ENCODE measurements around the gene SF3B3. TPM values are rescaled to one million over a fixed set of nuclear protein-coding genes. Genes with fewer than 3 reads are reported as not detected.

SF3B3 gene
- total and polyA plus RNA-seq, 2 donors (not counting 1 experiment from before 2014, with no cell fraction given) = 89.2 to 107 TPM

DNA sequence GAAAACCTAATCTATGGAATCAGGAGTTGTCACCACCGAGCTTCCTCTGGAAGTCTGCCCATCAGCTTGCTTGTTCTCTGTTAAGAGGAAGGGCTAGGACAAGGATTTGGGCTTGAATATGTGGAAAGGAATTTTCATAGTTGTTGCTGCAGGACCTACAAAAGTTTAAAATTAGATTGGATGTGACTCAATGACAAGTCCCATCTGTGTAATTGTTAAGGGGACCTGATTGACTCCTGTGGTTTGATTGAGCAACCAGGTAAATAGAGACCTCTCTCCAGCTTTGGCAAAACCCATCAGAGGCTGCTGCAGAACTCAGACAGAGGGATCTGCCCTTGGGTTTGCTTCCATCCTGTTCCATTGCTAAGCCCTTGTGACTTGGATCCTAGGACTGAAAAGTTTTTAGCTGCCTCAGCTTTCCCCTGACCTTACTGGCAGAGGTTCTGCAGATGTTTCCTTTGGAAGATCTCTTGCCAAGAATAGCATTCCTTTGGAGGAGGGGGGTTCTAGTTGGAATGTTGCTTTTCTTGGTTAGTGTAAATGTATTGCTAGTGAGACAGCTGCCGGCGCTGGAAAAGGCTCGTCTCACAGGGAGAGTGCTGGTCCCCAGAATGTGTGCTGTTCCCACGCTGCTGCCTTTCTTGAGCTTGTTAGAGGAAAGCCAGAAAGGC is 50.0 kb downstream of the SF3B3 start:
- Histone ChIP-seq H3K9ac (ENCODE audit: insufficient read depth, low read length) (no peak overlapping the region), H3K36me3 (ENCODE audit: control insufficient read depth, insufficient read depth, low read length) (peaks cover 26% of the 10 kb centered on the region), H3K79me2 (ENCODE audit: control insufficient read depth, insufficient read depth, low read length) (no peaks in the 10 kb centered on the region), H4K20me1 (ENCODE audit: control insufficient read depth, extremely low read depth, insufficient read depth, low read length) (no peaks in the 10 kb centered on the region), H2AFZ (ENCODE audit: low read length) (no peak overlapping the region), H3K27ac (ENCODE audit: insufficient read depth, low read length) (peak overlapping the region; percentile 65), H3K4me2 (ENCODE audit: extremely low read depth, insufficient read depth, low read length) (peak overlapping the region; percentile 56), H3K4me3 (replicated peaks in 1 of 4; ENCODE audit: control extremely low read depth in 1 of 4, insufficient read depth in 1 of 4, low read depth in 3 of 4, low read length in 4 of 4) (no peak overlapping the region), H3K4me1 (ENCODE audit: control insufficient read depth, extremely low read depth, insufficient read depth, low read length) (peaks cover 44% of the 10 kb centered on the region), H3K27me3 (ENCODE audit: control insufficient read depth, insufficient read depth, low read length) (no peaks in the 10 kb centered on the region), H3K9me3 (ENCODE audit: control insufficient read depth, insufficient read depth, low read depth, low read length) (no peaks in the 10 kb centered on the region)
- TF ChIP-seq, protein P1, sequence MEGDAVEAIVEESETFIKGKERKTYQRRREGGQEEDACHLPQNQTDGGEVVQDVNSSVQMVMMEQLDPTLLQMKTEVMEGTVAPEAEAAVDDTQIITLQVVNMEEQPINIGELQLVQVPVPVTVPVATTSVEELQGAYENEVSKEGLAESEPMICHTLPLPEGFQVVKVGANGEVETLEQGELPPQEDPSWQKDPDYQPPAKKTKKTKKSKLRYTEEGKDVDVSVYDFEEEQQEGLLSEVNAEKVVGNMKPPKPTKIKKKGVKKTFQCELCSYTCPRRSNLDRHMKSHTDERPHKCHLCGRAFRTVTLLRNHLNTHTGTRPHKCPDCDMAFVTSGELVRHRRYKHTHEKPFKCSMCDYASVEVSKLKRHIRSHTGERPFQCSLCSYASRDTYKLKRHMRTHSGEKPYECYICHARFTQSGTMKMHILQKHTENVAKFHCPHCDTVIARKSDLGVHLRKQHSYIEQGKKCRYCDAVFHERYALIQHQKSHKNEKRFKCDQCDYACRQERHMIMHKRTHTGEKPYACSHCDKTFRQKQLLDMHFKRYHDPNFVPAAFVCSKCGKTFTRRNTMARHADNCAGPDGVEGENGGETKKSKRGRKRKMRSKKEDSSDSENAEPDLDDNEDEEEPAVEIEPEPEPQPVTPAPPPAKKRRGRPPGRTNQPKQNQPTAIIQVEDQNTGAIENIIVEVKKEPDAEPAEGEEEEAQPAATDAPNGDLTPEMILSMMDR (conservative IDR thresholded peaks at IDR 0.05 in 1 of 2, IDR thresholded peaks at IDR 0.05 in 1 of 2; ENCODE audit: low read depth in 1 of 2, low read length in 2 of 2) = no peak
- no peak for TF ChIP-seq EZH2 (IDR thresholded peaks at IDR 0.05; ENCODE audit: low read length, missing control alignments)
- DNase-seq (ENCODE audit: low read depth in 2 of 2) = peak; percentile 93 to 97

- Histone ChIP-seq H2AFZ (ENCODE audit: low read length) (no peak overlapping the region), H3K4me1 (ENCODE audit: control insufficient read depth, extremely low read depth, insufficient read depth, low read length) (peaks cover 44% of the 10 kb centered on the region), H3K27ac (ENCODE audit: insufficient read depth, low read length) (peak overlapping the region; percentile 65), H3K36me3 (ENCODE audit: control insufficient read depth, insufficient read depth, low read length) (peaks cover 21% of the 10 kb centered on the region), H3K9ac (ENCODE audit: insufficient read depth, low read length) (no peak overlapping the region), H4K20me1 (ENCODE audit: control insufficient read depth, extremely low read depth, insufficient read depth, low read length) (no peaks in the 10 kb centered on the region), H3K9me3 (ENCODE audit: control insufficient read depth, insufficient read depth, low read depth, low read length) (no peaks in the 10 kb centered on the region), H3K79me2 (ENCODE audit: control insufficient read depth, insufficient read depth, low read length) (no peaks in the 10 kb centered on the region), H3K4me2 (ENCODE audit: extremely low read depth, insufficient read depth, low read length) (no peak overlapping the region), H3K4me3 (replicated peaks in 1 of 4; ENCODE audit: control extremely low read depth in 1 of 4, insufficient read depth in 1 of 4, low read depth in 3 of 4, low read length in 4 of 4) (no peak overlapping the region), H3K27me3 (ENCODE audit: control insufficient read depth, insufficient read depth, low read length) (no peaks in the 10 kb centered on the region)
- DNase-seq (ENCODE audit: low read depth in 2 of 2) = no peak
- TF ChIP-seq, protein P1 (conservative IDR thresholded peaks at IDR 0.05 in 1 of 2, IDR thresholded peaks at IDR 0.05 in 1 of 2; ENCODE audit: low read depth in 1 of 2, low read length in 2 of 2) = no peak
- TF ChIP-seq EZH2 (IDR thresholded peaks at IDR 0.05; ENCODE audit: low read length, missing control alignments) = no peak
Observed at GRCh38 chr16:70574595-70575271, 51.1 kb downstream of the SF3B3 start.

GRCh38 chr16:70575376-70575775 is 51.8 kb downstream of the SF3B3 start:
- no peaks in the 10 kb centered on the region for H4K20me1 ChIP-seq (ENCODE audit: control insufficient read depth, extremely low read depth, insufficient read depth, low read length)
- peaks cover 19% of the 10 kb centered on the region for H3K36me3 ChIP-seq (ENCODE audit: control insufficient read depth, insufficient read depth, low read length)
- peaks cover 44% of the 10 kb centered on the region for H3K4me1 ChIP-seq (ENCODE audit: control insufficient read depth, extremely low read depth, insufficient read depth, low read length)
- no peak for DNase-seq (ENCODE audit: low read depth in 2 of 2)
- H3K79me2 ChIP-seq (ENCODE audit: control insufficient read depth, insufficient read depth, low read length) = no peaks in the 10 kb centered on the region
- H2AFZ ChIP-seq (ENCODE audit: low read length) = no peak overlapping the region
- no peaks in the 10 kb centered on the region for H3K27me3 ChIP-seq (ENCODE audit: control insufficient read depth, insufficient read depth, low read length)
- no peaks in the 10 kb centered on the region for H3K9me3 ChIP-seq (ENCODE audit: control insufficient read depth, insufficient read depth, low read depth, low read length)
- no peak overlapping the region for H3K4me3 ChIP-seq (replicated peaks in 1 of 4; ENCODE audit: control extremely low read depth in 1 of 4, insufficient read depth in 1 of 4, low read depth in 3 of 4, low read length in 4 of 4)
- peak overlapping the region; percentile 6 for H3K27ac ChIP-seq (ENCODE audit: insufficient read depth, low read length)
- H3K4me2 ChIP-seq (ENCODE audit: extremely low read depth, insufficient read depth, low read length) = no peak overlapping the region
- H3K9ac ChIP-seq (ENCODE audit: insufficient read depth, low read length) = no peak overlapping the region
- TF ChIP-seq EZH2 (IDR thresholded peaks at IDR 0.05; ENCODE audit: low read length, missing control alignments) = no peak
- TF ChIP-seq, protein P1 (conservative IDR thresholded peaks at IDR 0.05 in 1 of 2, IDR thresholded peaks at IDR 0.05 in 1 of 2; ENCODE audit: low read depth in 1 of 2, low read length in 2 of 2) = no peak
